Stimulated activated CD8-positive, alpha-beta memory T cell treated with anti-CD3 and anti-CD28 coated beads, Interleukin-4, amount 100 ng/mL, for 4 hours (primary cell): Measurements from ENCODE around the gene ARL13B.
"Not testable (repeated sequence)": the region's sequence is repeated elsewhere in the genome, so short reads cannot be mapped to it uniquely, and the experiment has no call there.

Source experiments
- DNase-seq, 2 donors: peaks; one replicate each; pipeline ENCODE4 v3.0.0-alpha.2; 2020; ENCODE audit warnings: low read depth in 2 of 2, low spot score in 1 of 2

Gene ARL13B

DNA sequence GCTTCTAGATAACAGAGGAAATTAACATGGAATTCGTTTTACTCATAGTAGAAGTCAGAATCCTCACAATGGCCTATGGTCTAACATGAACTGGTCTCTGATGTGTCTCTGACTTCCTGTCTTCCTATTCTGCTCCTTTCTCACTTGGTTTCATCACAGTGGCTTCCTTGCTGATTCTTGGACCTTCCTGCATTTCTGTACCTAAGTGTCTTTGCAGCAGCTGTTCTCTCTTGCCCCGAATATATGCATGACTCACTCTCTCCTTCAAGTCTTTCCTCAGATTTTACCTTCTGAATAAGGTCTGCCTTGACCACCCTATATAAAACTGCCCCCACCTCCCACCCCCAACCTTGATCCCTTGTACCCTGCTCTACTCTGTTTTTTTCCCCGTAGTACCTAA is 14.1 kb downstream of the ARL13B start:
- no peak for DNase-seq

DNA sequence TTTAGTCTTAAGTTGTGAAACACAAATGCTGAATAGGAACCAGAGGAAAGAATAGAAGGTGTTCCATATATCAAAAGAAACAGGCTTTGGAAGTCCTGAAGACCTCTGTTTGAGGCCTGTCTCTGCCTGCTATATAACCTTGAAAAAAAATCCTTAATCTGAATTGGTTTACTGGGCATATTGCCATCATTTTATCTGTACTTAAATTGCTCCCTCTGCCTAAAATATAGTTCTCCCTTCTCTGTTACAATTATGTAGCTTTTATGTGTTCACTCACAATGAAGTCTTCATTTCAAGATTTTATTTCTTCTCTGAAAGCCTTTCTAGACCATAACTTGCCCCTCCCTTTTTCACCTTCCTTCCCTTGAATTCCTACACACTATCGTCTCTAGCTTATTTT is 21.2 kb downstream of the ARL13B start:
- DNase-seq: no peak

DNA sequence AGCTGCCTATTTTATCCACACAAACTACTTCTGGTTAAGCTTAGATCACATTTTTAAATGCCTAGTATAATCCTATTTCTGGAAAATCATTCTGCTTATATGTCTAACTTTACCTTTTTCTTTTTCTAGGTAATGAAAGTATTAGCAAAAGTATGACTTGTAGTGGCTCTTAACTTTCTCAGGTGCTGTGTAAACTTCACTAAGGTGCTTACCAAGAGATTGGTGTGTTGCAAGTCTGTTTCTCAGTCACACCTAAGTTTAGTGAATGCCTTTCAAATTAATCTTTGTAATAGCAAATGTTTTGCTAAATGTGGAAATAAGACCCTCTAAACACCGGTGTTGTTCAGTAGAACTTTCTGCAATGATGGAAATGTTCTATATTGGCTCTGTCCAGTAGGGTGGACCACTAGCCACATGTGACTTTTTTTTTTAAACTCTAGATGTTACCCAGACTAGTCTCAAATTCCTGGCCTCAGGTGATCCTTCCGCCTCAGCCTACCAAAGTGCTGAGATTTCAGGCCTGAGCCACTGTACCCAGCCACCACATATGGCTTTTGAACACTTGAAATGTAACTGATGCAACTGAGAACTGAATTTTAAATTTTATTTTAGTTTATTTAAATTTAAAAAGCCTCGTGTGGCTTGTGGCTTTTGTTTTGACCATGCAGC is 22.0 kb downstream of the ARL13B start:
- DNase-seq: no peak

DNA sequence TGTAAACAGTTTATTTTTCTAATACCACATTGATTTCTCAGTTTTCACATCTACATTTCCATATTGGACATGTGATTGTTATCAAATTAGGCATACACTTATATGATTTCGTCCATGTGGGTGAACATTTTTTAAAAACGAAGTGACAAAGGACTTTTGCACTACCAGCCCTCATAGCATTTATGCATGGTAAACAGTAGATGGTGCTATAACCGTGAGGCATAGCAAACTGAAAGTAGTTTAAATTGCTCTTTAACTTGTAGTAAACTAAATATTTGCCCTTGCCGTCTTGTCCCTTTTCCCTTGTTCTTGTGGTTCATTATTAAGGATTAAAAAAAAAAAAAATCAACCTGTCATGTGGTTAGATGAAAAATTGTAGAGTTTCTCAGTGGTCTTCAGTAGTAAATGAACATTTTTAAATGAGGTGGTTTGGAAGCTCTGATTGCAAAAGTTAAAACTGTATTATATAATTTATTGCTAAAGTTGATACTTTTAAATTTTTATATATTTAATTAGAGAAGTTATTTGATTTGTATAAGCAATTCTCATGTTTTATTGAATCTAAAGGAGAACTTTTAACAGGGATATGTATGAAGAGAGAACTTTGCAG is 24.5 kb downstream of the ARL13B start:
- no peak for DNase-seq

DNA sequence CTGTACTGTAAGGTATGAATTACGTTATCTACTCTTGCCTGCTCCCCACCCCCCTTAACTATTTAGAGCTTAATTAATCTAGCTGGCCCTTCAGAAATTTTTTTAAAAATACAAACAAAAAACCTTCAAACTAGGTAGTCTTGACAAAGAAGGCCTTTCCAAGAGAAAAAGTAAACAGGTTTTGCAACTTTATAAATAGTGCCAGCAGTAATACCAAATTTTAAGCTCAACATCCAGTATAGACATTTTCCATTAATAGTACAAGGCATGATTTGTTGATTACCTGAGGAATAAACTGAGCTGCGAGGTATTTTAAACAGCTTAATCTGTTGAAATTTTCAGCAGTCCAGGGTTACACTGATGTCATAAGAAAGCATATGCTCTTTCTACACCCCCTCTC is 28.3 kb downstream of the ARL13B start:
- no peak for DNase-seq

DNA sequence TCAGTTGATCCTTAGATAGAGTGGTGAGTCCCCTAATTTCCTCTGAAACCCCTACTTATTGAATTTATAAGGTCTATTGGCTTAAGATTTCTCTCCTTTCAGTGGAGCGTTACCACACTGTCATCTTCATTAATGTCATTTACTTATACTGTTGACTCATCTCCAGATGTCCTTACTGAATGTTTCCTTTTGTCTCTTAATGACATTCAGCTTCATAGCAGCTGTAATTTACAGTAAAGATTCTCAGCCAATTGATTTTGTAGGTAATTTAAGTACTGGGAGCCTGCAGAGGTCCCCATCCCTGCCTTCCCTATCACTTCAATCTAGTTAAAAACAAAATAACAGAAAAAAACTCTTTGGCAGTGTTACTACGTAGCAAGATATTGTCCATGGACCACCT is 29.7 kb downstream of the ARL13B start:
- DNase-seq: no peak

DNA sequence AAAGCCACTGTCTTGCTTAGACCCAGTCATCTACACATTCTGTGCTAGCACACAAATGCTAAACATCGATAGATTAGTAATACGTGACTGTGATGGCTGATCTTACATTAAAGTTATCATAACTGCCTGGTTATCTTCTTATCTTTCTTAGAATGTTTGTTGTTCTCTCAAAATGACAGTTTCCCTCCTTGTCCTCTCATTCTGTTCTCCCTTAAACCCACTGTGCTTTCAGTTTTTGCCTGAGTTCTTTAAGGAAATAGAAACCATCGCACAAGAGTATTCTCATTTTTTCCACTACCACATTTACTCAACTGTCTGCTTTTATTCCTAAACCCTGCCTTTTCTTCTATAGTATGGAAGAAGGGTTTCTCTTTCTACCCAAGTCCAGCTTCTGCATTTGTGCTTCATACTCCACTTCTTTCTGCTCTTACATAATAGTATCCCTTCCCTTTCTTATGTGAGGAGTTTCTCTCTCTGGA is 31.3 kb downstream of the ARL13B start:
- no peak for DNase-seq

DNA sequence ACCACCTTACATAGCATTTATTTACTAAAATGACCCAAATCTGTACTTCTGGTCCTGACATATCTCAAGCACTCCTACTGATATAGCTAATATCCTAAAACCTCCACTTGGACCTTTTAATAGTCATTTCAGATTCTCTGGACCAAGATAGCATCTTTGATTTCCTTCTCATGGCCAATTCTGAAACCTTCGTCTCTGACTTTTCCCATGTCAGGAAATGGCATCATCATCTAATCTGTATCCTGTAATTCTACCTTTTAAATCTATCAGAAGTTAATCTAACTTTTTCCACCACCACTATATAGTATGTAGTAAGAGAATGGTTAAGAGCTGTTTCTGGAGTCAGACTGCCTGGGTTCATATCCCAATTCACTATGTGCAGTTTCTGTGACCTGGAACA is 32.2 kb downstream of the ARL13B start:
- no peak for DNase-seq

DNA sequence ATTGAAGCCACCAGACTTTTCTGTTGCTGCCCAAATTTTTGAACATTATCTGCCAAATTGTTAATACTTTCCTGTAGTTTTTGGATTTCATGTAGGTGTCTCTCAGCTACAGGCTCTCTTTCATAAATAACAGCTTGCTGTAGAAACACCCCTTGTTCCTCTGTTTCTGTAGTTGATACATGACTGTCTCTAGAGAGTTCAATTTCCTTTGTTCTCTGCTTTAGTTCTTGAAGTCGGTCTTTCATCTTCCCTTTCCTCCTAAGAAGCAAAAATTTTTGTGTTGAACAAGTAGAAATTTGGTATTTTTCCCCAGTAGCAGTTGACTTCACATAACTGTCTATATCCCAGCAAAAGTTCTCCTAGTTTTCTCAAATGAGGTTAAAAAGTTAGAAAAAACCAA is 35.1 kb downstream of the ARL13B start:
- DNase-seq: no peak

DNA sequence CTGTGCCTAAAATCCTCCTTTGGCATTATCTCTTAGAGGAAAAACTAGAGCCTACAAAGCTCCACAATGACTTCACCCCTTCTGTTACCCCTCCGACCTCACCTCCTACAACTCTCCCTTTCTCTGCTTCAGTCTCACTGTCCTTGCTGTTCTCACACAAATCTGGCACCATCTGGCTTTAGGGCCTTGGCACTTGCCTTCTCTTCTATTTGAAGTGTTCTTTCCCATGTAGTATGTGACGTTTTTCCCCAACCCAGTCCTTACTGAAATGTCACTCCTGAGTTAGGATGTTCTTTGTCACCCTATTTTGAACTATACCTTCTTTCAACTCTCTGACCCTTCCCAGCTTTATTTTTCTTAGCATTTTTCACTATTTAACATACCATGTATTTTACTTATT is 39.7 kb downstream of the ARL13B start:
- DNase-seq: no peak

DNA sequence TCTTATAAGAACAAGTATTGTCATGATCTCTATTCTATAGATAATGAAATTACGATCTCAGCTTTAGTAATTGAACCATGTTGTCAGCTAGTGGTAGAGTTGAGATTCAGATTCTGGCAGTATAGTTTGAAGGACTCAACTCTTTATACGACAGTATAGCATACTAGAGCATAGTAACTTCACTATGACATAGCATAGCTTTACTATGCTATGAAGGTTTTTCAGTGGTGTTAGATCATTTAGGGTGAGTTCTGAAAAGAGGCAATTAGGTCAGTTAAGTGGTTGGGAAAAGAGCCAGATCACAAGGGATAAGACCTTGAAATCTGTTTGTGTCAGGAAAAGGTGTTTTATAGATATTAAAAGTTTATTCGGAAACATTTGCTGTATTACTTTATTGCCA is 40.3 kb downstream of the ARL13B start:
- DNase-seq: no peak

DNA sequence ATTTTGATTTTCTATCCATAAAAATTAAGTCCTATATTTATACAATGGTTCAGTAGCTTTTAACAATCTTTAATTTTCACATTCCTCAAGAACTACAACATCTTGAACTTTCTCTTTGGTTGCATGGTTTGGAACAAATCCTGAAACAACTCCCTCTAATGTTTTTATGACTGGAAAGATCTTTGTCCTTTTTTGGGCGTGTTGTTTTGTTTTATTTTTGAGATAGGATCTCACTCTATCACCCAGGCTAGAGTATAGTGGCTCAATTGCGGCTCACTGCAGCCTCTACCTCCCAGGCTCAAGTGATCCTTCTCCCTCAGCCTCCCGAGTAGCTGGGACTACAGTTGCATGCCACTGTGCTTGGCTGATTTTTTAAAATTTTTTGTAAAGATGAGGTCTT is 44.4 kb downstream of the ARL13B start:
- DNase-seq: no peak

DNA sequence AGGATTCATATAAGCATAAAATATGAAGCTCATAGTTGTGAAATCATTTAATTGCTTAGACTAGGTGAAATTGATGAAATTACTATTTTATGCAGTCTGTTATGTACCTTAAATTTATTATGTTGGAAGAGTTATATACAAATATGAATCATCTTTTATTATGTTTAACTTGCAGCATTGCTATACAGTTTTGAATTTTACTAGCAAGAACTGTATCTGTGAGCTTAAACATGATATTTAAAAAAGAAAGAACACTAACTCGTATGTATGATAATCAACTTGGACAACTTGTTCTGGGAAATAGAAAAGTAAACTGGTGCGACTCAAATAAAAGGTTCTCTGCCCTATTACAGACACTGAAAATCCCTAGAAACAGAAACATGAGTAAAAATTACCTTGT is 46.7 kb downstream of the ARL13B start:
- DNase-seq: no peak

DNA sequence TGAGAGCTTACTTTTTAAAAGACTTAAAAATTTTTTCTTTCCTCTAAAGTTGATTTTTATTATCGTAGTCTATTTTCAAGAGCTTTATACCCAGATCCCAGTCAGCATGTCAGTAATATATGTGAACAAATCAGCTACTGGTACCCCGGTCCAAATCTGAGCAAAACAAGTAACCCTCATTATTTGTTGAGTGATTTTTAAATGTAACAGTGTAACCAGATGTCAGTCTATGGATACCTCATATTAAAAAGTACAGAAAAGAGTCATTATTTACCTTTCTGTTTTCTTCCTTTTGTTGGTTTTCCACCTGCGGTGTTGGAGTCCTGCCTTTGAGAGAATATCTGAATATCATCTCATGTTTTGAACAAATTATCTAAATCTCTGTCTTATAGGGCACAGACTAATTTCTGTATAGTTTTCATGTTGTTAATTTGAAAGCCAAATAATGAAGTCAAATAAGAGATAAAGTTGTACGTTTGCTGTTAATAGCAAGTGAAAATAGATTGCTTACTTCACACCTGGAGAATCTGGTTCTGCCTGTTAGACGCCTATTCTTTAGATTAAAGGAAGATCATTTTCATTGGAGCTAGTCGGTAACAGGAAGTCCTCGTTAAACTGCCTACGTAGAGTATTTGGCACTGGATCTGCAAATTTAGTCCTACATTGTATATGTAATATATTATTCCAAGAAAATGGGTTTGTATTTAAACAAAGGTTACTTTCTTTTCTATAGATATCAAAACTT is 48.3 kb downstream of the ARL13B start, which contains the start of gene STX19:
Gene STX19 (minus strand): TSS at position 505 of the 745 bp plus-strand sequence. CDS start 13,328 bp downstream, outside the sequence.
- no peak for DNase-seq

DNA sequence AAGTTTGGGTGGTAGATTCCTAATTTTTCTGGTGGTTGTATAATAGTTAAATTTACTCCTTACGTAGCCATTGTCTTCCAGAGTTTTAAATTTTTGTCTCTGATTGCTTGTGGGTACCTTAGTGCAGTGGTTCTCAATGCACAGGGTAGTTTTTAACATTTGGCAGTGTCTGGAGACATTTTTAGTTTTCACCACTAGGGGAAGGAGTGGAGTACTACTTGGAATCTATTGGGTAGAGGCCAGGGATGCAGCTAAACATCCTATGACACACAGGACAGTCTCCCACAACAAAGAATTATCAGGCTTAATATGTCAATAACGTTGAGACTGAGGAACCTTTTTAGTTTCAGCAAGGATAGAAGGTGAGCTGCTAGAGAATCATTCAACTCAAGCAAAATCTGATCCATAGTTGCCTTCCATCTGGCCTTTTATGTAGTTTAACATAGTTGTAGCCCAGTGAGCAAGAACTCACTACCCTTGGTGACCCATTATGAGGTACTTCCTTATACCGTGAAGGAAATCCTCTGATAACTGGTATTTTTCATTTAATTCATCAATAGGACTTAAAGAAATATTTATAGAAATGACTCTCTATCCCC is 57.1 kb downstream of the ARL13B start:
- no peak for DNase-seq

DNA sequence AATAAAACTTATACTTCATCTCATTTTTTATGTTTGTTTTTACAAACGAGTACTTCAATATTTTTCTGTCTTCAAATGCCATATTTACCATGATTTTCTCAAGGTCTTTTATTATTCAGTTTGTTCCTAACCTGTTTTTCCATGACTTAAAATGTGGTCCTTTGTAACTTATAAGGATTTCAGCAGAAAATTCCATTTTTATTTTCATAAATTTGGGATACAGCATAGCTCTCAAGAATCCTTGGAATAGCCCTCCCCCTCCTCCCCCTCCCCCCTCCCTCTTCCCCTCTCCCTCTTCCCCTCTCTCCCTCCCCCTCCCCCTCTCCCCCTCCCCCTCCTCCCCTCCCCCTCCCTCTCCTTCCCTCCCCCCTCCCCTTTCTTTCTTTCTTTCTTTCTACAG is 63.3 kb downstream of the ARL13B start:
- DNase-seq: no peak

DNA sequence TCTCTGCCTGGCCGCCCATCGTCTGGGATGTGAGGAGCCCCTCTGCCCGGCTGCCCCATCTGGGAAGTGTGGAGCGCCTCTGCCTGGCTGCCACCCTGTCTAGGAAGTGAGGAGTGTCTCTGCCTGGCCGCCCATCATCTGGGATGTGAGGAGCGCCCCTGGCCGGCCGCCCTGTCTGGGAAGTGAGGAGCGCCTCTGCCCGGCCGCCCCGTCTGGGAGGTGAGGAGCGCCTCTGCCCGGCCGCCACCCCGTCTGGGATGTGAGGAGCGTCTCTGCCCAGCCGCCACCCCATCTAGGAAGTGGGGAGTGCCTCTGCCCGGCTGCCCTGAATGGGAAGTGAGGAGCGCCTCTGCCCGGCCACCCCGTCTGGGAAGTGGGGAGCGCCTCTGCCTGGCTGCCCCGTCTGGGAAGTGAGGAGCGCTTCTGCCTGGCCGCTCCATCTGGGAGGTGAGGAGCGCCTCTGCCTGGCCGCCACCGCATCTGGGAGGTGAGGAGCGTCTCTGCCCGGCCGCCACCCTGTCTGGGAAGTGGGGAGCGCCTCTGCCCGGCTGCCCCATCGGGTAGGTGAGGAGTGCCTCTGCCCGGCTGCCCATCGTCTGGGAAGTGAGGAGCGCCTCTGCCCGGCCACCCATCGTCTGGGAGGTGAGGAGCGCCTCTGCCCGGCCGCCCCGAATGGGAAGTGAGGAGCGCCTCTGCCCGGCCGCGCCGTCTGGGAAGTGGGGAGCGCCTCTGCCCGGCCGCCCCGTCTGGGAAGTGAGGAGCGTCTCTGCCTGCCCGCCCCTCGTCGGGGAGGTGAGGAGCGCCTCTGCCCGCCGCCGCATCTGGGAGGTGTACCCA is 64.4 kb downstream of the ARL13B start:
- not testable (repeated sequence) for DNase-seq

DNA sequence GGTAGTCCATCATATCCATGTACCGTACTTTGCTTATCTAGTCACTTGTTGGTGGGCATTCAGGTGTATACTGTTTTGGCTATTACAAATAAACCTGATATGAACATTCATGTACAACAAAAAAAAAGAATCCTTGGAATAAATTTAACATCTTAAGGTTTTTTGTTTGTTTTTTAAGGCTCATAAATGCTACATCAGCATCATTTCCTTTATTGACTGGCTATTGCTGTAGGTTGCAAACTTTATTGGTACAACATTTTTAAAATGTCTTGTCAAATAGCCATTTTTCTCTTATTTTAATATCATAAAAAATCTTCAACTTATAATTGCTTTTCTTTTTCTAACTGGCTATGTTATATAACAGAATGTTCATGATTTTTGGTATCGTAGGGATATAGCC is 66.6 kb downstream of the ARL13B start:
- no peak for DNase-seq

DNA sequence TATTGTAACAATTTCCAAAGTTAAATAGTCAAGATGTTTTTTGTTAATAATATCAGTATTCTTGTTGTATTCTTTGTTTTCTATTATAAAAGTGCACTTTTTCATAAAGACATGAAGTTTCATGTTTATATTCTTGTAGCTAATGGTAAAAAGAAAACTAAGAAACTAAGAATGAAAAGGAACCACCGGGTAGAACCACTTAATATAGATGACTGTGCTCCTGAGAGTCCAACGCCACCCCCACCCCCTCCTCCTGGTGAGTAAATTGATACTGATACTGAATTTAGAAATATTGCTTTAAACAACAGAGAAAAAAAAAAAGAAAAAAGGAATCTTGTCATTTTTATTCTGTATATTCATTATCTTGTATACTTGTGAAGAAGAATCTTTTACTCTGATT is 69.3 kb downstream of the ARL13B start:
- no peak for DNase-seq

DNA sequence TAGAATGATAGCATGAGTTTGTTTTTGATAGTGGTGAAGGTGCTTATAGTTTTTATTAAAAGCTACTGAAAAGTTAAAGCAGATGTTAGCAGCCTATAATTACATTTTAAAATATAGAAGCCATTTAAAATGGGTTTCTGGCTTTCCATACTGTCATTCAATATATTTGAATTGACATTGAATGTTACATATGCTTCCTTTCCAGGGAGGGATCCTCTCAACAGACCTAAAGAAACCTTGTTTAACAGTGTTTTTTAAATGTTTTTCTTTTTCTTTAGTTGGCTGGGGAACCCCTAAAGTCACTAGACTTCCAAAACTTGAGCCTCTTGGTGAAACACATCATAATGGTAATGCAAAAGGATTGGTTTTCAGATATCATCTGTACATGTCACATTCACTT is 70.6 kb downstream of the ARL13B start:
- DNase-seq: no peak

DNA sequence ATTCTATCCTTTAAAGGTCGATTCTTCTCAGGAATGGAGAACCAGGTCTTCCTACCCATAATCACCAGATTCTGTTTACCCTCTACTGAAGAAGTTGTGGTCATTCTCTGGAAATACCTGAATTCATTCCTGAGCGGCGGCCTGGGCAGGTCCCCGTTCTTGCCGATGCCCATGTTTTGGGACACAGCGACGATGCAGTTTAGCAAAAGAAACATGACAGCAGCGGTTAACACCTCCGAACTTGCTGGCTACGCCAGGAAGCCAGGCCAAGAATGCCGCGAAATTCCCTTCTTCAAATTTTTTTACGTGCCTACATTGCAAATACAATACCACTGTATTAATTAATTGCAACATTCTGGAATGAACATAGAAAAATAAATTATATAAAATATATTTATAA is 81.3 kb downstream of the ARL13B start:
- no peak for DNase-seq
